ENCODE results near the gene KLHL18.
"Not testable (repeated sequence)": the region's sequence is repeated elsewhere in the genome, so short reads cannot be mapped to it uniquely, and the experiment has no call there.

The KLHL18 gene

GRCh38 chr3:47301456-47301855, 18.7 kb downstream of the KLHL18 start:
- FAIRE-seq = no peak

GRCh38 chr3:47306022-47306421, 23.3 kb downstream of the KLHL18 start:
- DNase-seq (ENCODE audit: extremely low spot score, insufficient read length, low read depth) (no peak), FAIRE-seq (peak; percentile 41)

More at GRCh38 chr3:47301456-47301855, 18.7 kb downstream of the KLHL18 start:
- DNase-seq (ENCODE audit: extremely low spot score, insufficient read length, low read depth) = no peak

- FAIRE-seq; DNase-seq (ENCODE audit: extremely low spot score, insufficient read length, low read depth): not testable (repeated sequence)
Observed at GRCh38 chr3:47309231-47309630, 26.5 kb downstream of the KLHL18 start.

GRCh38 chr3:47310391-47310790, 27.6 kb downstream of the KLHL18 start:
- no peak for FAIRE-seq
- no peak for DNase-seq (ENCODE audit: extremely low spot score, insufficient read length, low read depth)

GRCh38 chr3:47313341-47314055, 30.8 kb downstream of the KLHL18 start:
- no peak for DNase-seq (ENCODE audit: extremely low spot score, insufficient read length, low read depth)
- no peak for FAIRE-seq

GRCh38 chr3:47314056-47314764, 31.5 kb downstream of the KLHL18 start:
- no peak for FAIRE-seq
- no peak for DNase-seq (ENCODE audit: extremely low spot score, insufficient read length, low read depth)

GRCh38 chr3:47315069-47315647, 32.4 kb downstream of the KLHL18 start:
- no peak for FAIRE-seq

GRCh38 chr3:47316151-47316550, 33.4 kb downstream of the KLHL18 start:
- FAIRE-seq; DNase-seq (ENCODE audit: extremely low spot score, insufficient read length, low read depth): not testable (repeated sequence)

More at GRCh38 chr3:47315069-47315647, 32.4 kb downstream of the KLHL18 start:
- no peak for DNase-seq (ENCODE audit: extremely low spot score, insufficient read length, low read depth)

- DNase-seq (ENCODE audit: extremely low spot score, insufficient read length, low read depth) (no peak), FAIRE-seq (no peak)
Observed at GRCh38 chr3:47318916-47319315, 36.2 kb downstream of the KLHL18 start.

GRCh38 chr3:47319956-47320355, 37.2 kb downstream of the KLHL18 start:
- no peak for FAIRE-seq
- no peak for DNase-seq (ENCODE audit: extremely low spot score, insufficient read length, low read depth)

GRCh38 chr3:47323431-47324277, 40.9 kb downstream of the KLHL18 start:
- FAIRE-seq (no peak), DNase-seq (ENCODE audit: extremely low spot score, insufficient read length, low read depth) (no peak)

- peak; percentile 76 for FAIRE-seq
- DNase-seq (ENCODE audit: extremely low spot score, insufficient read length, low read depth) = peak; percentile 58
Observed at GRCh38 chr3:47324278-47324865, 41.6 kb downstream of the KLHL18 start.

GRCh38 chr3:47333907-47334306, 51.2 kb downstream of the KLHL18 start:
- no peak for FAIRE-seq
- DNase-seq (ENCODE audit: extremely low spot score, insufficient read length, low read depth) = no peak

- FAIRE-seq (no peak), DNase-seq (ENCODE audit: extremely low spot score, insufficient read length, low read depth) (no peak)
Observed at GRCh38 chr3:47337656-47338055, 54.9 kb downstream of the KLHL18 start.

- no peak for DNase-seq (ENCODE audit: extremely low spot score, insufficient read length, low read depth)
- FAIRE-seq = no peak
Observed at GRCh38 chr3:47339951-47340350, 57.2 kb downstream of the KLHL18 start.

- no peak for FAIRE-seq
- DNase-seq (ENCODE audit: extremely low spot score, insufficient read length, low read depth) = no peak
Observed at GRCh38 chr3:47340866-47341265, 58.1 kb downstream of the KLHL18 start.

GRCh38 chr3:47342151-47342550, 59.4 kb downstream of the KLHL18 start:
- DNase-seq (ENCODE audit: extremely low spot score, insufficient read length, low read depth) (no peak), FAIRE-seq (no peak)

GRCh38 chr3:47342812-47343211, 60.1 kb downstream of the KLHL18 start:
- FAIRE-seq (no peak), DNase-seq (ENCODE audit: extremely low spot score, insufficient read length, low read depth) (no peak)

- FAIRE-seq (no peak), DNase-seq (ENCODE audit: extremely low spot score, insufficient read length, low read depth) (no peak)
Observed at GRCh38 chr3:47343471-47343971, 60.8 kb downstream of the KLHL18 start.

GRCh38 chr3:47344971-47345370, 62.2 kb downstream of the KLHL18 start:
- FAIRE-seq = no peak
- DNase-seq (ENCODE audit: extremely low spot score, insufficient read length, low read depth) = no peak
